ENCODE results near the gene GCSAM.

DNA sequence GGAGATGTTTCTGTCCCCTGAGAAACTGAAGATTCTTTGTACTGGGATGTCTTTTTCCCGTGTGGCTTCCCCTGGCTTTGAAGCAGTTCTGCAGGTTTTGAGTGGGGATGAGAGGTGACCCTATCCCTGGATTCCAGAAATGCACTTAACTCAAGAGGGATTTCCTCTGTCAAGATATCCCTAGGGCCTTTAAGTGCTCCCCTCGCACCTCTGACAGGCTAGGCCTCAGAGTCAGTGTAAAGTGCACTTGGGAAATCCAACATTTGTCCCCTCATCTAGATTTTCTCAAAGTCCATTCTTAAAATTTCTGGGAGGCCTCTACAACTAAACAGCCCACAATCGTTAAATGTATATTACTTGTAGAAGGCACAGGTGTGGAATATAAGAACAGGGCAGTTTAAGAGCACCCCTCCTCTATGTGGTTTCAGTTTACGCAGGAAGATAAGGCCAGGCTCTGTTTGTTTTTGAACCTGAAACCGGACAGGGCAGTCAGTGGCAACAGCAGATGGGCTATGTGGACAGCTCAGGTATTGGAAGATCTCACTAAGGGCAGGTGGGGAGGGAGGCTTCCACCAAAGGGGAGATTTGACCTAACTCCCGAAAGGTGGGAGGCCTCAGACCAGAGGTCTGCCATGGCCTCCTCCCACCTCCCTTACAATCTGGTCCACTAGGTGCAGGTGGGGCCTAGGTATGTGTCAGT lies 42.0 kb downstream of the GCSAM start:
- TF ChIP-seq TAF1 (IDR thresholded peaks at IDR 0.05; ENCODE audit: borderline replicate concordance, low read depth, low read length) (no peak), POLR2A (IDR thresholded peaks at IDR 0.05; ENCODE audit: low read depth, low read length) (no peak)

Measured in GM12892 (cell line).